ENCODE data around the gene PPIP5K1.

PPIP5K1 gene

GRCh38 chr15:43515741-43516140, 74.3 kb downstream of the PPIP5K1 start:
- H3K4me3 ChIP-seq (ENCODE audit: low read depth, low read length): peak overlapping the region; percentile 98
- CTCF ChIA-PET: interaction anchor here (1.1 to 4.2 kb wide), 8 partner anchors 13 to 231 kb away, joined by 3 to 37 read pairs (median 10); partner anchors contain the start of genes TP53BP1, TUBGCP4 and ZSCAN29
- no peak for TF ChIP-seq CTCF (IDR thresholded peaks at IDR 0.05; ENCODE audit: insufficient read depth, low read length, missing control alignments)
- no peak for DNase-seq (ENCODE audit: low read depth, low spot score)
- POLR2A ChIA-PET: interaction anchor here (1.2 to 1.3 kb wide), 2 partner anchors 10 to 278 kb away, joined by 3 to 4 read pairs; no protein-coding TSS in a partner anchor

GRCh38 chr15:43514241-43515057, 75.6 kb downstream of the PPIP5K1 start:
- peak; percentile 42 for TF ChIP-seq CTCF (IDR thresholded peaks at IDR 0.05; ENCODE audit: insufficient read depth, low read length, missing control alignments)
- no peak for DNase-seq (ENCODE audit: low read depth, low spot score)
- H3K4me3 ChIP-seq (ENCODE audit: low read depth, low read length): no peak overlapping the region
- ChIA-PET POLR2A (interaction anchor here (0.6 to 0.8 kb wide), 2 partner anchors 8 to 15 kb away, joined by 3 read pairs; no protein-coding TSS in a partner anchor), CTCF (interaction anchor here (0.8 to 4.2 kb wide), 24 partner anchors 8 to 144 kb away, joined by 3 to 37 read pairs (median 4); partner anchors contain the start of genes TP53BP1, TUBGCP4 and ZSCAN29)

- no peak for DNase-seq (ENCODE audit: low read depth, low spot score)
- CTCF ChIA-PET: interaction anchor here (0.8 to 4.2 kb wide), 14 partner anchors 10 to 94 kb away, joined by 3 to 37 read pairs (median 6); partner anchors contain the start of gene TP53BP1
- H3K4me3 ChIP-seq (ENCODE audit: low read depth, low read length): no peak overlapping the region
- TF ChIP-seq CTCF (IDR thresholded peaks at IDR 0.05; ENCODE audit: insufficient read depth, low read length, missing control alignments): no peak
- POLR2A ChIA-PET: interaction anchor here (0.6 kb wide), 1 partner anchor 39 kb away, joined by 3 read pairs; no protein-coding TSS in a partner anchor
Measured at GRCh38 chr15:43513550-43513949, 76.5 kb downstream of the PPIP5K1 start.

DNA sequence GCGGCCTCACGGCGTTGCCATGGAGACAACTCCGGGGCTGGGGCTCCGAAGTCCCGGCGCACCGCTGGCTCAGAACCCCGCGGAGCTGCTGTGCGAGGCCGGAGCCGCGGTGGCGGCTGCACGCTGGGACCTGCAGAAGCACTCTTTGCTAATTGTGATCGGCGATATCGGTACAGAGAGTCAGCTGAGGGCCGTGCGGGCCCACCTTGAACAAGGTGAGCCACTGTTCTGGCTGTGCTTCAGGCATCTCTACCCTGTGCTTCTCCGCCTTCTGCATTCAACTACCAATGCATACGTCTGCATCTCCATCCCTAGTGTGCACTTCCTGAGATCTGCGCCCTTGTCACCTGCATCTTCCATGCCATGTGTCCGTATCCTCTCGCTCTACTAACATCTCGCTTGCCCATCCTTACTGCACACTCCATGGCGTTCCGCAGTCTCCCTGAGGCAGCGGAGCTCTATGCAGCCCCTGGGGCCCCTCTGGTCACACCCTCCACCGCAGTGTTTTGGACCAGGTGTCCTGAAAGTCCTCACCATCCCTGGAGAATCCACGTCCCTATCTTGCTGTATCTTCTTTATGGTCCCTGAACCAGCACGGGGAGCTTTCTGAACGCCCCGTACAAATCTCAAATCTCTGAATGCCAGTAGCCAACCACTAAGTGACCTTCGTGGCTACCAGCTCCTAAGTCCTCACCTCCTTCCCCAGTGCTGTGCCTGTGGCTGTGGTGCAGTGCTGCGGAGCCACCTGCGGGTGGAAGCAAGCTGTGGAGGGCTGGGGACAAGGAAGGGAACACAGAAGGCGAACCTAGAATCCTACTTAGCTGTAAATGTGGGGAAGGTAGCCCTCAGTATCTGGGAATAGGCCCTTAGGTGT, 78.8 kb downstream of the PPIP5K1 start:
- ChIA-PET CTCF (interaction anchor here (0.8 to 2.3 kb wide), 16 partner anchors 10 to 140 kb away, joined by 3 to 11 read pairs (median 4); partner anchors contain the start of genes TUBGCP4 and ZSCAN29), POLR2A (interaction anchor here (0.5 to 1.5 kb wide), 3 partner anchors 10 to 18 kb away, joined by 3 to 16 read pairs (median 4); partner anchors contain the start of gene TP53BP1)
- H3K4me3 ChIP-seq (ENCODE audit: low read depth, low read length): peak overlapping the region; percentile 68
- peak; percentile 48 for TF ChIP-seq CTCF (IDR thresholded peaks at IDR 0.05; ENCODE audit: insufficient read depth, low read length, missing control alignments)
- no peak for DNase-seq (ENCODE audit: low read depth, low spot score)

GRCh38 chr15:43510200-43511011, 79.6 kb downstream of the PPIP5K1 start:
- peak overlapping the region; percentile 68 for H3K4me3 ChIP-seq (ENCODE audit: low read depth, low read length)
- ChIA-PET CTCF (interaction anchor here (0.6 to 2.3 kb wide), 15 partner anchors 9 to 139 kb away, joined by 3 to 11 read pairs (median 4); partner anchors contain the start of genes TUBGCP4 and ZSCAN29), POLR2A (interaction anchor here (0.5 to 1.5 kb wide), 3 partner anchors 9 to 18 kb away, joined by 3 to 16 read pairs (median 4); partner anchors contain the start of gene TP53BP1)

More at GRCh38 chr15:43510200-43511011, 79.6 kb downstream of the PPIP5K1 start:
- peak; percentile 85 for DNase-seq (ENCODE audit: low read depth, low spot score)
- peak; percentile 42 for TF ChIP-seq CTCF (IDR thresholded peaks at IDR 0.05; ENCODE audit: insufficient read depth, low read length, missing control alignments)

Data from AG04449 (cell line).